ENCODE data around the gene TSPAN14.

GRCh38 chr10:80497187-80498077 lies 43.3 kb downstream of the TSPAN14 start:
- TF ChIP-seq, protein P1, sequence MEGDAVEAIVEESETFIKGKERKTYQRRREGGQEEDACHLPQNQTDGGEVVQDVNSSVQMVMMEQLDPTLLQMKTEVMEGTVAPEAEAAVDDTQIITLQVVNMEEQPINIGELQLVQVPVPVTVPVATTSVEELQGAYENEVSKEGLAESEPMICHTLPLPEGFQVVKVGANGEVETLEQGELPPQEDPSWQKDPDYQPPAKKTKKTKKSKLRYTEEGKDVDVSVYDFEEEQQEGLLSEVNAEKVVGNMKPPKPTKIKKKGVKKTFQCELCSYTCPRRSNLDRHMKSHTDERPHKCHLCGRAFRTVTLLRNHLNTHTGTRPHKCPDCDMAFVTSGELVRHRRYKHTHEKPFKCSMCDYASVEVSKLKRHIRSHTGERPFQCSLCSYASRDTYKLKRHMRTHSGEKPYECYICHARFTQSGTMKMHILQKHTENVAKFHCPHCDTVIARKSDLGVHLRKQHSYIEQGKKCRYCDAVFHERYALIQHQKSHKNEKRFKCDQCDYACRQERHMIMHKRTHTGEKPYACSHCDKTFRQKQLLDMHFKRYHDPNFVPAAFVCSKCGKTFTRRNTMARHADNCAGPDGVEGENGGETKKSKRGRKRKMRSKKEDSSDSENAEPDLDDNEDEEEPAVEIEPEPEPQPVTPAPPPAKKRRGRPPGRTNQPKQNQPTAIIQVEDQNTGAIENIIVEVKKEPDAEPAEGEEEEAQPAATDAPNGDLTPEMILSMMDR (IDR thresholded peaks at IDR 0.05; ENCODE audit: poor library complexity): no peak
- no peak for TF ChIP-seq EZH2phosphoT487 (IDR thresholded peaks at IDR 0.05; ENCODE audit: low read depth, severe bottlenecking, unreplicated experiment)

Data from hepatocyte (in vitro differentiated cells).